NCI-H2171 (cell line): Measurements from ENCODE around the gene ENKUR.
"Not testable (repeated sequence)": the region's sequence is repeated elsewhere in the genome, so short reads cannot be mapped to it uniquely, and the experiment has no call there.

ENCODE experiments used
- DNase-seq: peaks from one replicate; lab custom pipeline; 2025; lab: John Stamatoyannopoulos, UW

ENKUR gene

GRCh38 chr10:25018703-25019102, 2.7 kb upstream of the ENKUR start:
- DNase-seq: no peak

GRCh38 chr10:25017661-25018060, 1.7 kb upstream of the ENKUR start:
- DNase-seq: peak; percentile 2

- DNase-seq: peak; percentile 7
Observed at GRCh38 chr10:25017154-25017590, 1.2 kb upstream of the ENKUR start.

GRCh38 chr10:25016376-25017153, 607 bp upstream of the ENKUR start, which contains the start of gene THNSL1:
Gene THNSL1 (plus strand): TSS chr10:25016612. CDS start chr10:25023224, 6,612 bp downstream.
- DNase-seq: peak; percentile 89

GRCh38 chr10:25014579-25014978, 1.4 kb downstream of the ENKUR start:
- no peak for DNase-seq

DNA sequence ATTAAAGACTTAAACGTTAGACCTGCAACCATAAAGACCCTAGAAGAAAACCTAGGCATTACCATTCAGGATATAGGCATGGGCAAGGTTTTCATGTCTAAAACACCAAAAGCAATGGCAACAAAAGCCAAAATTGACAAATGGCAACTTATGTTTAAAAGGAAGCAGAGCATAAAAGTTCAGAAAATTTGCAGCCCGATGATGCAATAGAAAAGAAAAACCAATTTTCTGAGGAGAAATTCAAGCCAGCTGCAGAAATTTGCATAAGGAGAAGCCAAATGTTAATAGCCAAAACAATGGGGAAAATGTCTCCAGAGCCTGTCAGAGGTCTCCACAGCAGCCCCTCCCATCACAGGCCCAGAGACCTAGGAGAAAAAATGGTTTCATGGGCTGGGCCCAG, 4.4 kb downstream of the ENKUR start:
- DNase-seq: not testable (repeated sequence)

DNA sequence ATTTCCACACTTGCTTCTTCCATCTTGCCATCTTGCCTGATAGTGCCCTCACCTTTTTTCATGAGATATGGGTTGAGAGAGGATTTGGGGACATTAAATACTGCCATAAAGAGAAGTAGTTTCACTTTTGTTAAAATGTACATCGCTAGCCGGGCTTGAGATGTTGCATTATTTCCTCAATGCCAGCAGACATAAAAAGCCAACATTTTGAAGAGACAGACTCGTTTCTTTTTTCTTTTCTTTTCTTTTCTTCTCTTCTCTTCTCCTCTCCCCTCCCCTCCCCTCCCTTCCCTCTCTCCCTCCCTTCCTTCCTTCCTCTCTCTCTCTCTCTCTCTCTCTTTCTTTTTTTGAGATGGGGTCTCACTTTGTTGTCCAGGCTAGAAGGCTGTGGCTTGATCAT, 17.9 kb downstream of the ENKUR start:
- DNase-seq: no peak

DNA sequence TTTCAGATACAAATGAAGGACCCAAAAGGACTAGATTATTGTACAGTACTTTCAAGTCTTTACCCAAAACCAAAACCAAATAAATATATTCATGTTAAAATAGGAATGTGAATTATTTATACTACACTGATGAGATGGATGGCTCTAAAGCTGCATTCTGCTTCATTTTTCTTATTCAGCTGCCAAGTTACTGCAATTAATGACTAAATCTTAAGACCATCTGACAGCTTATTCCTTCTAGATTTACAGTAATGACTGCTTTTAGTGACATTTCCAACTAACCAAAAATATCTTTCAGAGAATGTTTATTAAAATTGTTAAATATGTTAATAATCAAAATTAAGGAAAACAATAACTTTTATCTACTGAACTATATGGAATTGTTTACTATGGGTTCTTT, 20.9 kb downstream of the ENKUR start:
- DNase-seq: no peak

DNA sequence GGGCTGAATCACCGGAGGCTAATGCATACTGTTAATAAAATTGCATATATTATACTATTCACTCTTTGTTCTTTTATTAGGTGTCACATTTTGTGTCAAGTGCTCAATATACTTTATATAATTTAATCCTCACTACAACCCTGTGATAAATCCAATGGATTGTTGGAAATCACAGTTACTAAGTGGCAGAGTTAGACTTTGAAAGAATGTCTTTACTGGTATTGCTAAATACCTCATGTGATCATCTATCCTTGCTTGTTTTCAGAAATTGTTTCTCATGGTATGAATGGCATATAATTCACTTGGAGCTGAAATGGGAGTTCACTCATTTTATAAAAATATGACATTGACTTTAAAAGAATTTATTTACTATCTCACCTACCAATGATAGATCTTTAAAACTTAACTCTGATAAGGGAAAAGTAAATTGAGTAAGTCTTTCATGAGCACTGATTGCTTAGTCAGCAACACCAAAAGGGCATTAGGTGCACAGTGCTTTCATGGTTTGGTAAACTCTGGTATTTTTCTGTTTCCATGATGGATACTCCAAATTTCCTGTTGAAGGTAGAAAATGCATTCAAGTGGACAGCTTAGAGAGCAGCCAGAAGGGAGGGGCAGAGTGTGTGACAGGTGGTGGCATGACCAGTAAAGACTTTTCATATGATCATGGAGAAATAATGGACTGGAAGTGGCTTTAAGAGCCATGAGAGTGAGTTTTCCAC, 22.6 kb downstream of the ENKUR start:
- no peak for DNase-seq

DNA sequence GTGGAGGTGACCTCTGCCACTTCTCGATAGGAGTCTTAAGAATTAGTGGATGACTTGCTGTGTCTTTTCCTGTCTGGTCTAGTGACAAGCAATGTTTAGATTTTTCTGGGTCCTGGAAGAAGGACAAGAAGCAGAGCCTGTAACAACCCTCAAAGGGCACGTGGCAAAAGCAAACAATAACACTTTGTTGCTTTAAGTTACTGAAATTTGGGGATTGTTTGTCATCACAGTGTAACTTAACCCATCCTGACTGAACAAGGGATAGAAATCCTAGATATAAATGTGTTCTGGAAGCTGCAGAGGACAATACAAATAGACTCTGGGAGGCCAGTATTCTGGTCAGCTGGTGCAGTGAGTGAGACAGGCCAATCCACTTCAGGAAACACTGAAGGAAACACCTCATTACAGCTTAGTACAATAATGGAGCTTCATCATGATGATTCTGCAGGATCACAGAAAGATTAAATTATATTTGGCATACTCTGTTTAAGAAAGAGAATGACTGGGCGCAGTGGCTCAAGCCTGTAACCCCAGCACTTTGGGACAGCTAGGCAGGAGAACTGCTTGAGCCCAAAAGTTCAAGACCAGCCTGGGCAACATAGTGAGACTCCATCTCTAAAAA, 23.3 kb downstream of the ENKUR start:
- DNase-seq: no peak

DNA sequence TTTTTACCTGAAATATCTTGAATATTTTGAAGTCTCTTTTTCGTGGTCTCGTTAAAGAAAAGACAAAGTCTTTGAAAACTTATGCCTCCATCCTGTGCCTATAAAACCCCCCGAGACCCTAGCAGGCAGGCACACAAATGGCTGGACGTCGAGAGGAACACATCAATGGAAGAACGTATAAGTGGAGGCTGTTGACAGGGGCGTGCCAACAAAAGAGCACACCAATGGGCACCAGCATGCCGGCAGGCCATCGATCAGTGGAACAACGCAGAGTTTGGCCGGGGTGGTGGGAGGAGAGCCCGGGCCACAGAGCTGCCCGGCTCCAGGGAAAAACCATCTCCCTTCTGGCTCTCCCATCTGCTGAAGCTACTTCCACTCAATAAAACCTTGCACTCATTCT, 24.7 kb downstream of the ENKUR start:
- no peak for DNase-seq

GRCh38 chr10:24989867-24990266, 26.1 kb downstream of the ENKUR start:
- no peak for DNase-seq

DNA sequence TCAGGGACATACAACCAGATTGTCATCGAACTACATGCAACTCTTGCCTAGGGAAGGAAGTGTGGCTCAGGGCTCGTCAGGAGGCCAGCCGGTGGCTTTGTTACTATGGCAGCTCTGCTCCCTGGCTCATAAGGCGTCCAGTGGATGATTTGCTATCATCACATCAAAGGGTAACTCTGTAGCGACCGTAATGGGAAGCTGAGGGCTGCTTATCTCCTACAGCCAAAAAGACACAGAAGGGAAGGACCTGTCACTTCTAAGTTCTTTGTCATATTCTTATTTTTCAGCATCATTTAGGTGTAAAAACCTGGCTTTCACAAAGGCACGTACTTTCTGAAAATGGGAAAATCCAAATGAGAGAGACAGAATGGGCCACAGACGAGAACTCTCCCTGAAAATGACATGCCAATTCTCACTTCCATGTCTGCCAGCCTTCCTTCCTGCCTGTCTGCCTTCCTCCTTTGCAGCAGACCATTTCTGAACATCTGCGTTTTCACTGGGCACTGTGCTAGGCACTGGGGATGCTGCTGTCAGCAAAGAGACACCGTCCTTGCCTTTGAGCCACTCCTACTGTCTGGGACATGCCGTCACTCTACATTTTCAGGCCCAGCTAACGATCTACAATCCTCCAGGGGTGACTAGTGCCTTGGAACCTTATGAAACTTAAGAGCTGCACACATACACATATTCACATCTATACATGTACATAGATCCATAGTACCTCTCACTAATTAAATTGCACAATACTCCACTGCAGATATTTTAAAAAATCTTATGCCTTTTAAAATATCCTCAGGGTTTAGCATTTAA, 26.9 kb downstream of the ENKUR start:
- DNase-seq: no peak

GRCh38 chr10:24984906-24985305, 31.1 kb downstream of the ENKUR start:
- no peak for DNase-seq

DNA sequence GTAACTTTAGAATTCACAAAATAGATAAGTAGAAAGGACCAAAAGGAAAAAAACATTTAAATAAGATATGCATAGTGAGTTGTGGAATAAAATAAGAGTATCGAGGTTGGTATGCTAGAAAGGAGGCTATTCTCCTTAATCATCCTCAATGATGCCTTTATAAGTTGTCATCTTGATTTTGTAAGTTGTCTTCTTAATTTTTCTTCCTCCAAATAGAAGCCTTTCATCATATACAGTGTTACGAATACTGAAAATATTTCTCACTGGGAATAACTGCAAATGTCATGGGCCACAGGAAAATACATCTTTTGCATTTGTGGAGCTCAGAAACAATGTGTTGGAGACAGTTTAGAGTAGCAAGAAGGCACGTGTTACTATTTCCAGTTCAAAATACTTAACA, 32.0 kb downstream of the ENKUR start:
- DNase-seq: no peak

DNA sequence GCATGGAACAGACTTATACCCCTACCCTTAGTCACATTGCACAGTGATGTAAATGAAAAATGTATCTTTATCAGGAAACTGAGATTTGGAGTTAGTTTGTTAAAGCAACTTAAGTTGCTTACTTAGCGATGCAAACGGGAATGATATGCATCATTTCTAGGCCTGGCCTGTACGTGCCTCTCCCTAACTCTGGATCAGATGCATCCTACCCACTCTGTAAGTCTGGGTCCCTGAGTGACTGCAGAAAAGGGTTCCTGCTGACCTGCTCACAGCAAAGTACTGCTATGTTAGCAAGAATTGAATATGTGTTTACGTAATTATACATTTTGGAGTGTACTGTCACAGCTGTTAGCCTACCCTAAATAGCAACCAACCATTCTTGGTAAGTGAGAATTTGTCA, 32.8 kb downstream of the ENKUR start:
- no peak for DNase-seq

DNA sequence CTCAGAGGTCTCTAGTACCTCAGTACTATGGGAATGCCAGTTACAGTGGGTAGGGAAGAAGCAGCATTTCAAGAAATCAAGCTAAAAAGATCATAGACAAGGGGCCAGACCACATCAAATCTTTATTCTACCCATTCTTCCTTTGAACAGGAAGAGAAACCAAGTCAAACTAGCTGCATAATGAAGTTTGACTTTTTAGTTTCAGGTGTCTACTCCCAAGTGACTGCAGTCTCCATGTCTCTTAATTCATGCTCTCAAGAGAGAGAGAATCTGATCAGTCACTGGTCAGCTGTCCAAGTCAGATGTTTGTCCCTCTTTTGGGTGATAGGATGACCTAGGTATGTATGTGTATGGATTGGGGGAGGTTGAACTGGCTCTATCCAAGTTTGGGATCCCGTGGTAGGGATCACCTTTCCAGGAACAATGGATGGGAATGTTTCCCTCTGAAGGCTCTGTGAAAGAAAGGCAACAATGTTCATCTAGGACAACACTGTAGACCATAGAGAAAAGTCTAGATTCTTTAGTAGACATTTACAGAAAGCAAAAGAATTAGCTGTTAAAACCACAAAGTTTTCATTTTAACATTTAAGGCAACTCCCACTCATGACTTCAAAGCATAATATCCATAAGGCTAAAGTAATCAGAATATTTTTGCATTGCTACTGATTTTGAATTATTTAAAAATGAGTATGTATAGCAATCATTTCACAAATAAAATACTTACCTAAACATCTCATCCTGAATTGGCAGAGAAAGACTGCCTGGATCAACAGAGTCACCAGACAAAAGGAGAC, 33.4 kb downstream of the ENKUR start:
- DNase-seq: no peak

GRCh38 chr10:24981161-24981710, 34.7 kb downstream of the ENKUR start:
- DNase-seq: no peak

DNA sequence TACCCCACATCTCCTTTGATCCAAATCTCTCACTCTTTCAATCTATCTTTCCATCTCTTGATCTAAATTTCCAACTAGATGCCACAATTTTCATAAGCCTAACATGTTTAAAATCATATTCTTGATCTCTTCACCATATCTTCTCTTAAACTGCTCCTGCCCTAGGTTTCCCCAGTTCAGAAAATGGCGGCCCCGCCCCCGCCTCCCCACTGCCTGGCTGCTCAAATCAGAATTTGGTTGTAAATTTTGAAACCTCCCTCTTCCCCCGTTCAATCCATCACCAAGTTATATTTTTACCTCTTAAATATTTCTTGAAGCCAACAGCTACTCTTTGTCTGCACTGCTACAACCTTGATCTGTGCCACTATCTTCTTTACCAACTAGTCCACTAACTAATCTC, 36.3 kb downstream of the ENKUR start:
- no peak for DNase-seq

GRCh38 chr10:24974976-24975375, 41.0 kb downstream of the ENKUR start:
- DNase-seq: no peak

DNA sequence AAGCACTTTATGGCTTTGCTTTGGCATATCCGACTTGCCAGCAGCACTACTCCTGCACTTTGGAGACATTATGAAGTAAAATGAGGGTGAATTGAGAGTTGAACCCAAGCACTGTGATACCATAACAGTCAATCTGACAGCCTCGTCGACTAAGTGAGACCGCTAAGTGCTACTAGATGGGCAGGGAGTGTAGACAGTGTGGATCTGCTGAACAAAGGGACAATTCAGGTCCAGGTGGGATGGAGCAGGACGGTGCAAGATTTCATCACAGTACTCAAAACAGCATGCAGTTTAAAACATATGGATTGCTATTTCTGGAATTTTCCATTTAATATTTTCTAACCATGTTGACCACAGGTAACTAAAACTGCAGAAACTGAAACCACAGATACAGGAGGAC, 42.8 kb downstream of the ENKUR start:
- no peak for DNase-seq
